ENCODE measurements around the gene FBN1.

DNA sequence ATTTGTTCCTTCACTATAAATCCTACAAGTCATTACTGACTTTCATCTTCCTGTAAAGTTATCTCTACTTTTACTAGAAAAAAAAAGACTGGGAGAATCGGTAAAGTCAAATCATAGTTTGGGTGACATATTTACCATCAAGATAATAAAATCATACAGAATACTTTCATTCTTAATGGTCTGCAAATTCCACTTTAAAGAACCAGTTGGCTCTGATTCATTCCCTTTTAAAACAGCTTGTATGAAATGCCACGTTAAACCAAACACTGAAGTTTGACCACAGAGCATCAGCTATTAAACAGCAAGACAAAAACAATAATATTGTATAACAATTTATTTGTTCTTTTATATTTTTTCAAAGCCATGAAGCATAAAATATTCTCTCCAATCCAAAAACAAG, 100.7 kb downstream of the FBN1 start:
- TF ChIP-seq, protein P1, sequence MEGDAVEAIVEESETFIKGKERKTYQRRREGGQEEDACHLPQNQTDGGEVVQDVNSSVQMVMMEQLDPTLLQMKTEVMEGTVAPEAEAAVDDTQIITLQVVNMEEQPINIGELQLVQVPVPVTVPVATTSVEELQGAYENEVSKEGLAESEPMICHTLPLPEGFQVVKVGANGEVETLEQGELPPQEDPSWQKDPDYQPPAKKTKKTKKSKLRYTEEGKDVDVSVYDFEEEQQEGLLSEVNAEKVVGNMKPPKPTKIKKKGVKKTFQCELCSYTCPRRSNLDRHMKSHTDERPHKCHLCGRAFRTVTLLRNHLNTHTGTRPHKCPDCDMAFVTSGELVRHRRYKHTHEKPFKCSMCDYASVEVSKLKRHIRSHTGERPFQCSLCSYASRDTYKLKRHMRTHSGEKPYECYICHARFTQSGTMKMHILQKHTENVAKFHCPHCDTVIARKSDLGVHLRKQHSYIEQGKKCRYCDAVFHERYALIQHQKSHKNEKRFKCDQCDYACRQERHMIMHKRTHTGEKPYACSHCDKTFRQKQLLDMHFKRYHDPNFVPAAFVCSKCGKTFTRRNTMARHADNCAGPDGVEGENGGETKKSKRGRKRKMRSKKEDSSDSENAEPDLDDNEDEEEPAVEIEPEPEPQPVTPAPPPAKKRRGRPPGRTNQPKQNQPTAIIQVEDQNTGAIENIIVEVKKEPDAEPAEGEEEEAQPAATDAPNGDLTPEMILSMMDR (IDR thresholded peaks at IDR 0.05) = no peak
- TF ChIP-seq POLR2AphosphoS5 (IDR thresholded peaks at IDR 0.05) = no peak
